WTC11 (cell line): ENCODE results near the gene CIRBP. TPM values are rescaled to one million over a fixed set of nuclear protein-coding genes. Genes with fewer than 3 reads are reported as not detected.

ENCODE experiments used
- ATAC-seq: fragments of 200-7000 bp; cut with Tn5 transposase; 2 replicates; pipeline ENCODE4 v1.10.0; 2021; ENCODE audit warnings: mild to moderate bottlenecking, moderate library complexity
- CTCF ChIA-PET: fragments of 300-600 bp; sonication (Branson Sonifier 250); formaldehyde crosslinking; loops from one replicate; lab custom pipeline; 2021; ENCODE audit warnings: antibody characterized with exemption; lab: Charles Lee
- POLR2A ChIA-PET: fragments of 350-600 bp; sonication (Branson Sonifier 250); formaldehyde crosslinking; loops from one replicate; lab custom pipeline; 2021; ENCODE audit warnings: antibody characterized with exemption; lab: Charles Lee
- DNase-seq: peaks from one replicate; pipeline ENCODE4 v3.0.0; 2021; ENCODE audit warnings: low spot score
- H3K27ac Mint-ChIP-seq: 2 replicates; pipeline ENCODE4 v1.8.0; 2021; ENCODE audit warnings: mixed read lengths
- H3K27me3 Mint-ChIP-seq: 2 replicates; pipeline ENCODE4 v1.8.0; 2021; ENCODE audit warnings: low read depth, mild to moderate bottlenecking, moderate library complexity, mixed read lengths
- H3K36me3 Mint-ChIP-seq: 2 replicates; pipeline ENCODE4 v1.8.0; 2021; ENCODE audit warnings: mixed read lengths
- H3K4me1 Mint-ChIP-seq: 2 replicates; pipeline ENCODE4 v1.8.0; 2022; ENCODE audit warnings: mixed read lengths
- H3K4me3 Mint-ChIP-seq: 2 replicates; pipeline ENCODE4 v1.8.0; 2021; ENCODE audit warnings: mild to moderate bottlenecking, moderate library complexity, mixed read lengths
- H3K9me3 Mint-ChIP-seq: 2 replicates; pipeline ENCODE4 v1.8.0; 2021; ENCODE audit warnings: mixed read lengths
- AFF4 ChIP-seq: sonication (generic); formaldehyde crosslinking; IDR thresholded peaks from 2 replicates; pipeline ENCODE4 v1.8.1; 2023; ENCODE audit warnings: mild to moderate bottlenecking, missing genetic modification reagents, borderline replicate concordance
- ATF1 ChIP-seq: sonication (generic); formaldehyde crosslinking; IDR thresholded peaks from 2 replicates; pipeline ENCODE4 v1.8.1; 2023; ENCODE audit warnings: mild to moderate bottlenecking, moderate library complexity, missing genetic modification reagents
- CREB1 ChIP-seq: sonication (generic); formaldehyde crosslinking; IDR thresholded peaks from 2 replicates; pipeline ENCODE4 v1.8.0; 2023; ENCODE audit warnings: mild to moderate bottlenecking, missing genetic modification reagents
- E2F1 ChIP-seq: sonication (generic); formaldehyde crosslinking; IDR thresholded peaks from 2 replicates; pipeline ENCODE4 v1.8.0; 2022; ENCODE audit warnings: mild to moderate bottlenecking, missing genetic modification reagents
- ELF4 ChIP-seq: sonication (generic); formaldehyde crosslinking; IDR thresholded peaks from 2 replicates; pipeline ENCODE4 v1.8.1; 2022; ENCODE audit warnings: low read depth, mild to moderate bottlenecking, moderate library complexity, missing genetic modification reagents
- ERG ChIP-seq: fragments of 250-450 bp; sonication (Bioruptor Pico); IDR thresholded peaks from 2 replicates; pipeline ENCODE4 v1.8.0; 2021; ENCODE audit warnings: mild to moderate bottlenecking
- FOXK1 ChIP-seq: sonication (generic); formaldehyde crosslinking; IDR thresholded peaks from 2 replicates; pipeline ENCODE4 v1.8.0; 2022; ENCODE audit warnings: mild to moderate bottlenecking, moderate library complexity, missing genetic modification reagents
- GABPB1 ChIP-seq: sonication (generic); formaldehyde crosslinking; IDR thresholded peaks from 2 replicates; pipeline ENCODE4 v1.8.1; 2023; ENCODE audit warnings: mild to moderate bottlenecking, missing genetic modification reagents
- GTF2I ChIP-seq: fragments of 250-450 bp; sonication (Bioruptor Pico); conservative IDR thresholded peaks from 2 replicates; pipeline ENCODE4 v1.4.0; 2021; ENCODE audit warnings: mild to moderate bottlenecking
- IRF2 ChIP-seq: sonication (generic); formaldehyde crosslinking; IDR thresholded peaks from 2 replicates; pipeline ENCODE4 v1.8.0; 2022; ENCODE audit warnings: low read depth, missing genetic modification reagents, borderline replicate concordance
- JUN ChIP-seq: sonication (generic); formaldehyde crosslinking; IDR thresholded peaks from 2 replicates; pipeline ENCODE4 v1.8.0; 2023; ENCODE audit warnings: mild to moderate bottlenecking, missing genetic modification reagents
- MXD4 ChIP-seq: fragments of 250-450 bp; sonication (Bioruptor Pico); IDR thresholded peaks from 2 replicates; pipeline ENCODE4 v1.8.0; 2021; ENCODE audit warnings: mild to moderate bottlenecking, moderate library complexity, borderline replicate concordance
- NFYB ChIP-seq: sonication (generic); formaldehyde crosslinking; conservative IDR thresholded peaks from 2 replicates; pipeline ENCODE4 v1.8.0; 2022; ENCODE audit warnings: low read depth, missing genetic modification reagents
- SMAD3 ChIP-seq: sonication (generic); formaldehyde crosslinking; IDR thresholded peaks from 2 replicates; pipeline ENCODE4 v1.8.0; 2022; ENCODE audit warnings: missing genetic modification reagents, mild to moderate bottlenecking, borderline replicate concordance
- SMAD4 ChIP-seq: sonication (generic); formaldehyde crosslinking; IDR thresholded peaks from 2 replicates; pipeline ENCODE4 v1.8.0; 2022; ENCODE audit warnings: mild to moderate bottlenecking, missing genetic modification reagents
- TCF7 ChIP-seq: sonication (generic); formaldehyde crosslinking; IDR thresholded peaks from 2 replicates; pipeline ENCODE4 v1.8.0; 2022; ENCODE audit warnings: mild to moderate bottlenecking, low read depth, missing genetic modification reagents, moderate library complexity
- TEAD4 ChIP-seq: sonication (generic); formaldehyde crosslinking; IDR thresholded peaks from 2 replicates; pipeline ENCODE4 v1.8.0; 2022; ENCODE audit warnings: mild to moderate bottlenecking, missing genetic modification reagents
- total RNA-seq: library from RNA; stranded (reverse); gene quantifications from 3 replicates; pipeline ENCODE4 v1.2.3, GENCODE V29; 2021
- TF ChIP-seq, protein P1 (sequence below): sonication (generic); formaldehyde crosslinking; conservative IDR thresholded peaks from 2 replicates; pipeline ENCODE4 v1.8.1; 2023; ENCODE audit warnings: mild to moderate bottlenecking, low read depth, missing genetic modification reagents, moderate library complexity
- TF ChIP-seq, protein P2 (sequence below): sonication (generic); formaldehyde crosslinking; IDR thresholded peaks from 2 replicates; pipeline ENCODE4 v1.8.1; 2022; ENCODE audit warnings: mild to moderate bottlenecking, moderate library complexity, missing genetic modification reagents

Gene CIRBP
- total RNA-seq, 1 experiment from 2014 or later, result 298 TPM

DNA sequence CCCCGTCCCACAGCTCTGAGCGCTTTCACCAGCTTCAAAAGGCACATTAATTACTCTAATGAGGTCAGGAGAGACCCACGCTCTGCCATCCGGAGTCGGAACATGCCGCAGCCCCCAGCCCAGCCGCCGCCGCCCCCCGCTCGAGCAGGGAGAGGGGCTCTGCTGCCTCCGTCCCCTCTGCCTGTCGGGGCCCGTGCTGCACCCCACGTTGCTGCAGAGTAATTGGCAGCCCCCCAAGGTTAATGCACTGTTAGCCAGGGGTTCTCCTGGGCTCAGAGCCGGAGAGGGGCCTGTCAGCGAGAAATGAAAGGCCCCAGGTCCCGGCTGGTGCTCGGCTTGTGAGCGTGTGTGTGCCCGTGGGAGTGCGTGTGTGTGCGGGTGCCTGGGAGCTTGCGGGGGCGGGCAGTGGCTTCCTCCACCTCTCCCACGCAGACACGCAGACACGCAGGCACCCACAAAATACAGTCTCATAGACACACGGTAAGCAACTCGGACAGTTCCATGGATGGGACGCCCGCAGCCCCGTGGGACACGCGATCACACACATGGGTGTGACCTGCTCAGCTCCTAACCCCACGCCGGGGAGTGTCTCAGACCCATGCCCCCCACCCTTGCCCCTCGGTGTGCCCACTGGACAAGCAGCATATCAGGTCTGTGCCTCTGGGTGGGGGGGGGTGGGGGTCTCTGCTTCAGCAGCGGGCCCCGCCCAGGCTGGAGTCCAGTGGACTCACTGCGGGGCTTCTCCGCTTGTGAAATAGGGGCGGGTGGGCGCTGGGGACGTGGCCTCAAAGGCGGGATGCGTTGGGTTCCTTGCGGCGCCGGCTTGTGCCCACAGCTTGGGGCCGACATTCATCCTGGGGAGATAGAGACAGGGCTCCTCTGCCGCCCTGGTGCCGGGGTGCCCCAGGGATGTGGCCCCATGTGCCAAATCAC, 11.8 kb downstream of the CIRBP start:
- CTCF ChIA-PET, result interaction anchor here (0.8 to 2.1 kb wide), 8 partner anchors 17 to 174 kb away, joined by 3 to 21 read pairs (median 6); partner anchors contain the start of gene ATP5F1D
- peaks cover 16% of the 10 kb centered on the region for H3K4me1 Mint-ChIP-seq
- 0 out of 2 replicates have a peak, but pooled peaks cover 3% of the 10 kb centered on the region for H3K36me3 Mint-ChIP-seq
- H3K27me3 Mint-ChIP-seq, result peaks cover 15% of the 10 kb centered on the region
- no peak for ATAC-seq
- no peak for DNase-seq
- H3K4me3 Mint-ChIP-seq, result no peak overlapping the region
- no peak for TF ChIP-seq GABPB1 (CRISPR knock-in tag)
- TF ChIP-seq, protein P1, sequence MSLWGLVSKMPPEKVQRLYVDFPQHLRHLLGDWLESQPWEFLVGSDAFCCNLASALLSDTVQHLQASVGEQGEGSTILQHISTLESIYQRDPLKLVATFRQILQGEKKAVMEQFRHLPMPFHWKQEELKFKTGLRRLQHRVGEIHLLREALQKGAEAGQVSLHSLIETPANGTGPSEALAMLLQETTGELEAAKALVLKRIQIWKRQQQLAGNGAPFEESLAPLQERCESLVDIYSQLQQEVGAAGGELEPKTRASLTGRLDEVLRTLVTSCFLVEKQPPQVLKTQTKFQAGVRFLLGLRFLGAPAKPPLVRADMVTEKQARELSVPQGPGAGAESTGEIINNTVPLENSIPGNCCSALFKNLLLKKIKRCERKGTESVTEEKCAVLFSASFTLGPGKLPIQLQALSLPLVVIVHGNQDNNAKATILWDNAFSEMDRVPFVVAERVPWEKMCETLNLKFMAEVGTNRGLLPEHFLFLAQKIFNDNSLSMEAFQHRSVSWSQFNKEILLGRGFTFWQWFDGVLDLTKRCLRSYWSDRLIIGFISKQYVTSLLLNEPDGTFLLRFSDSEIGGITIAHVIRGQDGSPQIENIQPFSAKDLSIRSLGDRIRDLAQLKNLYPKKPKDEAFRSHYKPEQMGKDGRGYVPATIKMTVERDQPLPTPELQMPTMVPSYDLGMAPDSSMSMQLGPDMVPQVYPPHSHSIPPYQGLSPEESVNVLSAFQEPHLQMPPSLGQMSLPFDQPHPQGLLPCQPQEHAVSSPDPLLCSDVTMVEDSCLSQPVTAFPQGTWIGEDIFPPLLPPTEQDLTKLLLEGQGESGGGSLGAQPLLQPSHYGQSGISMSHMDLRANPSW (CRISPR knock-in tag), result no peak
- no peak for TF ChIP-seq ERG (CRISPR knock-in tag)
- no peak for TF ChIP-seq TEAD4 (CRISPR knock-in tag)
- no peak for TF ChIP-seq NFYB (CRISPR knock-in tag)
- TF ChIP-seq GTF2I, result no peak
- TF ChIP-seq JUN, result no peak
- no peak for TF ChIP-seq MXD4 (CRISPR knock-in tag)
- TF ChIP-seq SMAD3 (CRISPR knock-in tag), result no peak
- no peak for TF ChIP-seq FOXK1 (CRISPR knock-in tag)
- TF ChIP-seq, protein P2, sequence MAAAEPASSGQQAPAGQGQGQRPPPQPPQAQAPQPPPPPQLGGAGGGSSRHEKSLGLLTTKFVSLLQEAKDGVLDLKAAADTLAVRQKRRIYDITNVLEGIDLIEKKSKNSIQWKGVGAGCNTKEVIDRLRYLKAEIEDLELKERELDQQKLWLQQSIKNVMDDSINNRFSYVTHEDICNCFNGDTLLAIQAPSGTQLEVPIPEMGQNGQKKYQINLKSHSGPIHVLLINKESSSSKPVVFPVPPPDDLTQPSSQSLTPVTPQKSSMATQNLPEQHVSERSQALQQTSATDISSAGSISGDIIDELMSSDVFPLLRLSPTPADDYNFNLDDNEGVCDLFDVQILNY (CRISPR knock-in tag), result no peak
- TF ChIP-seq IRF2 (CRISPR knock-in tag), result no peak
- TF ChIP-seq E2F1 (CRISPR knock-in tag), result no peak
- TF ChIP-seq ATF1, result no peak
- TF ChIP-seq TCF7 (CRISPR knock-in tag), result no peak
- no peak for TF ChIP-seq AFF4 (CRISPR knock-in tag)
- TF ChIP-seq CREB1 (CRISPR knock-in tag), result no peak
- no peak for TF ChIP-seq ELF4 (CRISPR knock-in tag)
- TF ChIP-seq SMAD4, result no peak
- POLR2A ChIA-PET, result no interaction called here
- peak overlapping the region; percentile 57; the same call in 1 of the 2 replicates for H3K27ac Mint-ChIP-seq
- H3K9me3 Mint-ChIP-seq, result no peaks in the 10 kb centered on the region
